ENCODE results near the gene MLYCD. TPM values are rescaled to one million over a fixed set of nuclear protein-coding genes. Genes with fewer than 3 reads are reported as not detected.

The MLYCD gene
- polyA plus RNA-seq, 1 experiment: 2.6 TPM

GRCh38 chr16:83961591-83961990 lies 62.7 kb downstream of the MLYCD start:
- no peak overlapping the region for H3K4me3 ChIP-seq (ENCODE audit: low read depth, low read length)
- POLR2A ChIA-PET: no interaction called here
- peaks cover 13% of the 10 kb centered on the region for H3K36me3 ChIP-seq (ENCODE audit: control insufficient read depth, insufficient read depth, low read length)
- TF ChIP-seq CTCF (IDR thresholded peaks at IDR 0.05; ENCODE audit: insufficient read depth, low read depth, low read length): no peak
- DNase-seq (ENCODE audit: low read depth): no peak
- H3K27me3 ChIP-seq (ENCODE audit: control insufficient read depth, insufficient read depth, low read length): no peaks in the 10 kb centered on the region
- CTCF ChIA-PET: interaction anchor here (0.9 to 1.0 kb wide), 2 partner anchors 100 to 104 kb away, joined by 3 to 5 read pairs; no protein-coding TSS in a partner anchor

DNA sequence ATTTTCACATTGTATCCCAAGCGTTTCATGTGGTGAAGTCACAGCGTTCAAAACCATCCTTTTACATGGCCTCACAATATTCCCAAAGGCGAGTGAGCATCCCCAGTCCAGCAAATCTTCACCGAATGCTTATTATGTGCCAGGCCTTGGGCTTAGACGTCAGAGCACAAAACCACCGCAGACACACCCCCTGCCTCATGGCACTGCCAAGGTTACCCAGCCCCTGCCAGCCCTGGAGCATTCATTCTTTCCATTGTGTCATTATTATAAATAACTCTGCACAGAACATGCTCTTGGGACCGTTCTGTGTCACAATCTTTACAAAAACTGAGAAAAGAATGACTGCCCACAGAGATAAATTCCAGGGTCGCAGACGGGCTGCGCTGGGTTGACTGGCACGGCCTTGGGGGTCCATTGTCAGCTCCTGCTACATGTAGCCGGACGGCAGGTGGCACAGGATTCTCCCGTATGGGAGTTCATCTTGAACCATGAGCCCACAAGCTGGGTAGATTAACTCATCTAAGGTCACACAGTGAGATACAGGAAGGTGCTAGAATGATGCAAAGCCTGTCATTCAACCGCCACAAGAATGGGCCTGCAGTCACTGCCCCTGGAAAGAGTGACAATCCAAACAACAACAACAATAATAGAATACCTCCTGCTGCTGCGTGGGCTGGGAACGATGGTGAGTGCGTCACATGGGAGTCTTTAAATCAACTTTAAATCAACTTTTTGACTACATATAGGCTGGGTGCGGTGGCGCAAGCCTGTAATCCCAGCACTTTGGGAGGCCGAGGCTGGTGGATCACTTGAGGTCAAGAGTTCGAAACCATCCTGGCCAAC lies 64.6 kb downstream of the MLYCD start:
- Histone ChIP-seq H3K36me3 (ENCODE audit: control insufficient read depth, insufficient read depth, low read length) (peaks cover 12% of the 10 kb centered on the region), H3K27me3 (ENCODE audit: control insufficient read depth, insufficient read depth, low read length) (no peaks in the 10 kb centered on the region), H3K4me3 (ENCODE audit: low read depth, low read length) (no peak overlapping the region)
- CTCF ChIA-PET: interaction anchor here (0.7 to 1.8 kb wide), 4 partner anchors 10 to 102 kb away, joined by 3 to 4 read pairs (median 3); partner anchors contain the start of gene OSGIN1
- TF ChIP-seq CTCF (IDR thresholded peaks at IDR 0.05; ENCODE audit: insufficient read depth, low read depth, low read length): no peak
- POLR2A ChIA-PET: no interaction called here
- DNase-seq (ENCODE audit: low read depth): no peak

DNA sequence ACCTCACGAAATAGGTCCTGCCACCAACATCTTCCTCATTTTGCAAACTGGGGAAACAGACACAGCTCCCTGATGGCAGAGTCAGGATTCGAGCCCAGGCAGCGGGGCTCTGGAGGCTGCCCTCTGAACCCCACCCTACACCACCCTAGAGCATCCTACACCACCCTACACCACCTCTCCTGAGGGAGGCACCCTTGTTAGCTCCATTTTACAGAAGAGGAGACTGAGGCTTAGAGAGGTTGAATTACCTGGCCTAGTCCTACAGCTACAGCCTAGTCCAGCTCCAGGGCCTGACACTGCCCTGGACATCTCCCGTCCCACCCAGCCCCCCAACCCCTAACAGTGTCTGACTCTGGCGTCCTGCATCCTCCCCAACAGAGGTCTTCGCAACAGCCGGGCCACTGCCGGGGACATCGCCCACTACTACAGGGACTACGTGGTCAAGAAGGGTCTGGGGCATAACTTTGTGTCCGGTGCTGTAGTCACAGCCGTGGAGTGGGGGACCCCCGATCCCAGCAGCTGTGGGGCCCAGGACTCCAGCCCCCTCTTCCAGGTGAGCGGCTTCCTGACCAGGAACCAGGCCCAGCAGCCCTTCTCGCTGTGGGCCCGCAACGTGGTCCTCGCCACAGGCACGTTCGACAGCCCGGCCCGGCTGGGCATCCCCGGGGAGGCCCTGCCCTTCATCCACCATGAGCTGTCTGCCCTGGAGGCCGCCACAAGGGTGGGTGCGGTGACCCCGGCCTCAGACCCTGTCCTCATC lies 65.9 kb downstream of the MLYCD start:
- no peak for TF ChIP-seq CTCF (IDR thresholded peaks at IDR 0.05; ENCODE audit: insufficient read depth, low read depth, low read length)

DNA sequence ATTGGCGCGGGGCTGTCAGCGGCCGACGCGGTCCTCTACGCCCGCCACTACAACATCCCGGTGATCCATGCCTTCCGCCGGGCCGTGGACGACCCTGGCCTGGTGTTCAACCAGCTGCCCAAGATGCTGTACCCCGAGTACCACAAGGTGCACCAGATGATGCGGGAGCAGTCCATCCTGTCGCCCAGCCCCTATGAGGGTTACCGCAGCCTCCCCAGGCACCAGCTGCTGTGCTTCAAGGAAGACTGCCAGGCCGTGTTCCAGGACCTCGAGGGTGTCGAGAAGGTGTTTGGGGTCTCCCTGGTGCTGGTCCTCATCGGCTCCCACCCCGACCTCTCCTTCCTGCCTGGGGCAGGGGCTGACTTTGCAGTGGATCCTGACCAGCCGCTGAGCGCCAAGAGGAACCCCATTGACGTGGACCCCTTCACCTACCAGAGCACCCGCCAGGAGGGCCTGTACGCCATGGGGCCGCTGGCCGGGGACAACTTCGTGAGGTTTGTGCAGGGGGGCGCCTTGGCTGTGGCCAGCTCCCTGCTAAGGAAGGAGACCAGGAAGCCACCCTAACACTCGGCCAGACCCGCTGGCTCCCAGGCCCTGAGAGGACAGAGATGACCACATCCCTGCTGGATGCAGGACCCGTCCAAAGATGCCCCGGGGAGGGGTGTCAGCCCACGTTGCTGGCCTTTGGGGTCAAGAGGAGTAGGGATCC lies 66.7 kb downstream of the MLYCD start:
- peaks cover 11% of the 10 kb centered on the region for H3K27me3 ChIP-seq (ENCODE audit: control insufficient read depth, insufficient read depth, low read length)
- TF ChIP-seq CTCF (IDR thresholded peaks at IDR 0.05; ENCODE audit: insufficient read depth, low read depth, low read length): no peak
- CTCF ChIA-PET: interaction anchor here (0.6 to 3.1 kb wide), 3 partner anchors 9 to 101 kb away, joined by 3 to 13 read pairs (median 3); partner anchors contain the start of gene OSGIN1
- POLR2A ChIA-PET: no interaction called here
- H3K4me3 ChIP-seq (ENCODE audit: low read depth, low read length): no peak overlapping the region
- no peak for DNase-seq (ENCODE audit: low read depth)
- peaks cover 4% of the 10 kb centered on the region for H3K36me3 ChIP-seq (ENCODE audit: control insufficient read depth, insufficient read depth, low read length)

More for the DNA sequence above, 65.9 kb downstream of the MLYCD start:
- DNase-seq (ENCODE audit: low read depth): no peak
- ChIA-PET POLR2A (no interaction called here), CTCF (interaction anchor here (0.7 to 3.1 kb wide), 6 partner anchors 8 to 102 kb away, joined by 3 to 13 read pairs (median 3); partner anchors contain the start of gene OSGIN1)
- H3K27me3 ChIP-seq (ENCODE audit: control insufficient read depth, insufficient read depth, low read length): peaks cover 10% of the 10 kb centered on the region
- H3K4me3 ChIP-seq (ENCODE audit: low read depth, low read length): no peak overlapping the region
- peaks cover 7% of the 10 kb centered on the region for H3K36me3 ChIP-seq (ENCODE audit: control insufficient read depth, insufficient read depth, low read length)

Data from BJ (cell line).